ENCODE measurements around the gene RYR2. TPM values are rescaled to one million over a fixed set of nuclear protein-coding genes. Genes with fewer than 3 reads are reported as not detected.

The RYR2 gene
- total RNA-seq, 1 donor = not detected

DNA sequence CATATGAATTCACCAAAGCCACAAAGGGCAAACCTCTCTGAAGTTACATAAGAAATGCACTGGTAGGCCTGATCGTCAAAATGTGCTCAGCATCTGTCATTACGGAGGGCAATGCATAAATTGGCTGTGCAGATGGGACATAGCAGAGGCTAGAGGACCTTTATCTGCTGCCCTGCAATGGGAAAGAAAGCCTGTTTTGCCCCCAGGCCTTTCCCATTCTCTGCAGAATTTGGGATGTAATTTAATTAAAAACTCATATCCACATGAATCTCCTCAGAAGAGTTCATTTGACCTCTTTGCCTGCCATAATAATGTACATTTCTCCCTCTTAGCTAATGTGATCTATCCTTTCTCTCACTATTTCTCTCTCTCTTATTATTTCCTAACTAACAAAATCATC, 690.7 kb downstream of the RYR2 start:
- TF ChIP-seq, protein P1, sequence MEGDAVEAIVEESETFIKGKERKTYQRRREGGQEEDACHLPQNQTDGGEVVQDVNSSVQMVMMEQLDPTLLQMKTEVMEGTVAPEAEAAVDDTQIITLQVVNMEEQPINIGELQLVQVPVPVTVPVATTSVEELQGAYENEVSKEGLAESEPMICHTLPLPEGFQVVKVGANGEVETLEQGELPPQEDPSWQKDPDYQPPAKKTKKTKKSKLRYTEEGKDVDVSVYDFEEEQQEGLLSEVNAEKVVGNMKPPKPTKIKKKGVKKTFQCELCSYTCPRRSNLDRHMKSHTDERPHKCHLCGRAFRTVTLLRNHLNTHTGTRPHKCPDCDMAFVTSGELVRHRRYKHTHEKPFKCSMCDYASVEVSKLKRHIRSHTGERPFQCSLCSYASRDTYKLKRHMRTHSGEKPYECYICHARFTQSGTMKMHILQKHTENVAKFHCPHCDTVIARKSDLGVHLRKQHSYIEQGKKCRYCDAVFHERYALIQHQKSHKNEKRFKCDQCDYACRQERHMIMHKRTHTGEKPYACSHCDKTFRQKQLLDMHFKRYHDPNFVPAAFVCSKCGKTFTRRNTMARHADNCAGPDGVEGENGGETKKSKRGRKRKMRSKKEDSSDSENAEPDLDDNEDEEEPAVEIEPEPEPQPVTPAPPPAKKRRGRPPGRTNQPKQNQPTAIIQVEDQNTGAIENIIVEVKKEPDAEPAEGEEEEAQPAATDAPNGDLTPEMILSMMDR (IDR thresholded peaks at IDR 0.05; ENCODE audit: insufficient read depth, low read length) = no peak
- no peak for DNase-seq (ENCODE audit: low read depth)
- H3K4me3 ChIP-seq (ENCODE audit: low read depth, low read length) = no peak overlapping the region

DNA sequence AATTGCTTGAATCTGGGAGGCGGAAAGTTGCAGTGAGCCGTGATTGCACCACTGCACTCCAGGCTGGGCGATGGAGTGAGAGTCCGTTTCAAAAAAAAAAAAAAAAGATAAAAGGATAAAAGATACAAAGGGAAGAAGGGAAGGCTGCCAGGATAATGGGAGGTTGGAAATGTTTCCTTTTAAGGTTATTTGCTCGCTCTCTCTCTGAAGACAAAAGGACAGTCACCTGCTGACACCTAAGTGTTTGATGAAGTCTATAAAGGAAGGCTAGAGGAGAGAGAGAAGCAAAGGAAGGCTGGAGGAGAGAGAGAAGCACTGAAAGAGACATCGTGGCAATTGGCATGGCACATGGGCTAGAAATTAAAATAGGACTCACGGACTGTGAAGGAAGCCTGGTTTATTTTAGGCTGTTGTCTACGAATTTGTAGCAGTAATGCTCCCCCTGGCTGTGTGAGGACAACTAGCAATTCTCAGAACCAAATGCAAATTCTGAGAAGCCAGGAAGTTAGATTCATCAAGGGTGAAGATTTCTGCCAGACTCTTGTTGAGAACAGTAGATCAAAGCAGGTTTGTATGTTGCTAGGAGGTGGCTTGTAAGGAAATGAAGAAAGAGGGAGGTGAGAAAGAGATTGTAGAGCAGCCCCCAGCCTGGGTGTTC, 694.5 kb downstream of the RYR2 start:
- TF ChIP-seq, protein P1 (IDR thresholded peaks at IDR 0.05; ENCODE audit: insufficient read depth, low read length) = no peak

DNA sequence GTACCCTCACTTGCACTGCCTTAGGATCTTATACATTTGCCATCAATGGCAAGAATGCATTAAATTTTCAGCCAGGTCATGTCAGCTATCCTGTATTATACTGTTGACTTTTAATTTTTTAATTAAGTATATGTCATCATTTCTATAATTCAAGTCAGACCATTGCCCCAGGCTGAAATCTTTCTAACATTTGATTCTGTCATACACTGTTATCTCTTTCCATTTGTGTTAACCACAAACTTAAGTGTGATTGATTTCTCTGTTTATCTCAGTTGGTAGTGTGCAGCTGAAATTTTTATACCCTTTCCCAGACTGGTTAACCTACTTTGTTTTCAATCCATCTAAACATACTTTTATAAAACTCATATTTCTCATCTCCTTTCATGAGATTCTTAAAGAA, 695.5 kb downstream of the RYR2 start:
- no peak for DNase-seq (ENCODE audit: low read depth)

More for the DNA sequence above, 694.5 kb downstream of the RYR2 start:
- no peak overlapping the region for H3K4me3 ChIP-seq (ENCODE audit: low read depth, low read length)
- no peak for DNase-seq (ENCODE audit: low read depth)

DNA sequence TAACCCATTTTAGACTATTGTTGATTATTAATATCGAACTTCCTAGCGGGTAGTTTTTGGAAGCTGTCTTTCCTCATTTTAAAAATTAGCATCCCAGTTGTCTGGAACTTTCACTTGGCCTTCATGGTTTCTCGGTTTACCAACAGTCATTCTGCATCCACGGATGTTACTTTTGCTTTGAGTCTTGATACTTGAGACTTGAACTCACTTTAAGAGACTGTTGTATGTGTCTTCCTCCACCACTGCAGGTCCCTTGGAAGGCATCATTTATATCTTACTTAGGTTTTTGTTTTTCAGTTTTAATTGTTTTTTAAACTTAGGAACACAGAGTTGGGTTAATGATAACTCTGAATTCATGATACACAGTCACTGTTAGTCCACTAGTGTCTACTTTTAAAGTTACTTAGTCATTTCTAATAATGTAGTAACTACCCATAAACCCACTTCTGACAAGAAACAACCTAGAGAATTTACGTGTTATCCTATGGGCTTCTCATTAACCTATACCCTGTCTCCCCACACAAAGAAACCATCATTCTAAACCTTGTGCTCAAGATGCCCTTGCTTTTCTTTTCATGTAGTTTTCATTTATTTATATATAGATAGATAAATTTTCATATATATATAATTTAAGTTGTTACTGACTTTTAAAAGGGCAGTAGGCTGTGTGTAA, 696.1 kb downstream of the RYR2 start:
- DNase-seq (ENCODE audit: low read depth) = no peak
- TF ChIP-seq, protein P1 (IDR thresholded peaks at IDR 0.05; ENCODE audit: insufficient read depth, low read length) = no peak
- H3K4me3 ChIP-seq (ENCODE audit: low read depth, low read length) = no peak overlapping the region

More for the DNA sequence above, 695.5 kb downstream of the RYR2 start:
- TF ChIP-seq, protein P1 (IDR thresholded peaks at IDR 0.05; ENCODE audit: insufficient read depth, low read length) = no peak
- H3K4me3 ChIP-seq (ENCODE audit: low read depth, low read length) = no peak overlapping the region

- H3K4me3 ChIP-seq (ENCODE audit: low read depth, low read length) = no peak overlapping the region
- no peak for DNase-seq (ENCODE audit: low read depth)
- TF ChIP-seq, protein P1 (IDR thresholded peaks at IDR 0.05; ENCODE audit: insufficient read depth, low read length) = no peak
These were observed 698.9 kb downstream of the RYR2 start for GRCh38 chr1:237740846-237741245.

GRCh38 chr1:237745545-237745944, 703.6 kb downstream of the RYR2 start:
- TF ChIP-seq, protein P1 (IDR thresholded peaks at IDR 0.05; ENCODE audit: insufficient read depth, low read length) = no peak
- no peak overlapping the region for H3K4me3 ChIP-seq (ENCODE audit: low read depth, low read length)
- no peak for DNase-seq (ENCODE audit: low read depth)

All from fibroblast of the aortic adventitia (primary cell).